Heart left ventricle (tissue), 13 donors: Measurements from ENCODE around the gene CEP112.

Experiments used
- CTCF ChIP-seq, 12 donors: fragments of 200-600 bp; sonication (generic) in 4 of 12; IDR thresholded peaks; one replicate each; pipeline versions ENCODE4 v1.5.0 to v1.8.0; 2018 to 2022; ENCODE audit warnings: antibody characterized with exemption in 12 of 12, mild to moderate bottlenecking in 5 of 12
- POLR2A ChIP-seq, 2 donors: fragments of 450-650 bp; IDR thresholded peaks; one replicate each; pipeline ENCODE4 v1.6.1; 2017; ENCODE audit warnings: antibody characterized with exemption in 2 of 2, mild to moderate bottlenecking in 2 of 2, moderate library complexity in 2 of 2
- donor health status: ischemic (EF 13 %, LVEDD 7.1; RV severe dilation, severe dysfunction).
- donor health status: DM: no; HTN: yes; CAD: no.
- donor health status: DM: no; HTN: no; CAD: no.
- donor health status: ischemic (EF 25% LVEDD 6.9; RV normal size, moderate dysfunction).
- donor health status: ischemic (EF 25% LVEDD 5.7; RV mildly dilated, moderate dysfunction).
- donor health status: ischemic (EF 35%, LVEDD 5.7; RV mildly dilated, moderate dysfunction).
- donor health status: nonischemic (EF 11% LVEDD 7.7; RV severe dilation, severe dysfunction).
- donor health status: DM: yes; HTN: yes; CAD: no.
- donor health status: PGD.
- donor health status: ischemic (EF 29% LVEDD 5.4; RV normal size, mild dysfunction).
- donor health status: nonischemic (EF 23%, LVEDD 6.1; RV moderate dilation, normal function).

- TF ChIP-seq CTCF (IDR thresholded peaks at IDR 0.05) (no peak), POLR2A (IDR thresholded peaks at IDR 0.05) (no peak)
Measured at GRCh38 chr17:66087073-66087472, 104.9 kb downstream of the CEP112 start.
